HepG2 (cell line): Measurements from ENCODE around the gene ZBP1. TPM values are rescaled to one million over a fixed set of nuclear protein-coding genes. Genes with fewer than 3 reads are reported as not detected.

Experiments
- HDAC1 ChIP-seq: sonication (generic); formaldehyde crosslinking; IDR thresholded peaks from 2 replicates; pipeline ENCODE4 v1.5.1; 2020; ENCODE audit warnings: mild to moderate bottlenecking, missing genetic modification reagents
- LCORL ChIP-seq, 2 experiments: fragments of 450-650 bp in 1 of 2; sonication (generic) in 1 of 2; formaldehyde crosslinking in 1 of 2; IDR thresholded peaks; 2 replicates each; pipeline versions ENCODE4 v1.5.0 to v1.6.1; 2017 to 2020; ENCODE audit warnings: antibody characterized with exemption in 1 of 2, missing genetic modification reagents in 1 of 2
- REXO4 ChIP-seq: sonication (generic); formaldehyde crosslinking; IDR thresholded peaks from 2 replicates; pipeline ENCODE4 v1.8.0; 2022; ENCODE audit warnings: missing genetic modification reagents, mild to moderate bottlenecking, borderline replicate concordance
- RFX1 ChIP-seq: fragments of 450-650 bp; IDR thresholded peaks from 2 replicates; pipeline ENCODE4 v1.6.1; 2017
- SSRP1 ChIP-seq: IDR thresholded peaks from 2 replicates; pipeline ENCODE4 v1.6.1; 2016; ENCODE audit warnings: control low read depth
- ZNF207 ChIP-seq: fragments of 450-650 bp; IDR thresholded peaks from 2 replicates; pipeline ENCODE4 v1.6.1; 2016; ENCODE audit warnings: antibody characterized with exemption, borderline replicate concordance
- polyA plus RNA-seq, 8 experiments: library from polyadenylated mRNA; depleted of rRNA in 3 of 8; stranded (reverse) in 7 of 8; unstranded in 1 of 8; fragments of >200 nt; fragmentation: Illumina TruSeq in 4 of 8; extraction: Trizol in 4 of 8; gene quantifications; 2 replicates each; pipeline versions ENCODE4 v1.2.1 to v1.2.3, GENCODE V29; 2011 to 2016; ENCODE audit warnings: low read depth in 4 of 8, missing spikeins in 1 of 8, mixed read lengths in 1 of 8; ENCODE audit not compliant: insufficient read depth in 1 of 8
- total RNA-seq, 5 experiments: library from RNA; depleted of rRNA; stranded (reverse); fragments of >200 nt; fragmentation: Illumina TruSeq; extraction: Trizol; gene quantifications; 2 replicates each; pipeline ENCODE4 v1.2.3, GENCODE V29; 2016; ENCODE audit warnings: low read depth in 1 of 5
- TF ChIP-seq, protein P1 (sequence below): sonication (generic); formaldehyde crosslinking; IDR thresholded peaks from 2 replicates; pipeline ENCODE4 v1.9.0; 2022; ENCODE audit warnings: missing genetic modification reagents, mild to moderate bottlenecking, borderline replicate concordance
- TF ChIP-seq, protein P2 (sequence below): sonication (generic); formaldehyde crosslinking; conservative IDR thresholded peaks from 2 replicates; pipeline ENCODE4 v1.8.0; 2022; ENCODE audit warnings: mild to moderate bottlenecking, moderate library complexity, missing genetic modification reagents
- TF ChIP-seq, protein P3 (sequence below): sonication (generic); formaldehyde crosslinking; IDR thresholded peaks from 2 replicates; pipeline ENCODE4 v1.5.1; 2020; ENCODE audit warnings: mild to moderate bottlenecking, missing genetic modification reagents, borderline replicate concordance

The ZBP1 gene
- total and polyA plus RNA-seq, 2 of the 13 experiments (the other 11 are each of a cell fraction or from before 2014, with no cell fraction given): not detected

DNA sequence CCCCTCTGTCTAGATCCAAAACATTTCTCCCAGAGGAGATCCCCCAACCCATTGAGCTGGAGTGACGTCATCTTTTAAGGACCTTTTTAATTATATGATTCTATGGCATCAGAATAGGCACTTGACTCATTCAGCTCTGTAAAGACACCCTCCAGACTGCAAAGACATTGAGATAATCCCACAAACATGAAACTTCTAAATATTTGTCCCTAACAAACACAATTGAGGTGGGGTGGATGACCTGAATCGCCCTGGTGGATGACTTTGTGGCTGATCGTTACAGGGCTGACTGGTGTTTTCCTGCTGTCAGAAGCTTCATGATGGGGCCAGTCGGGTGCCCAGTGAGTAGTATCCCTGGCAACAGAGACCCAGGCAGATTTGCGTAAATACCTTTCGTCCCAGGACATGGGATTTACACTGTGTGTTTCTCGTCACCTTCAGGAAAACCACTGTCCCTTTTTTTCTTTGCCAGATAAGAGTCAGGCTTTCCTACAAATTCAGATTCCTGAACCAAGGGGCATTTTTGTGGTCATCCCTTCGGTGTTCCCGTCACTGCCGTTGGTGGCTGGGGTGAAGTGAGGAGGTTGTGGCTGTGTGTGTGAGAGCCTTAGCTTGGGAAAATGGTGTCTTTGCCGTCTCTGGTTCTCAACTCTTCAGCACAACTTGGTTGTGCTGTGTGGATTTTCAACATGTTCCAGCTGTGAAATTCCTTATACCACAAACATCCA is 64.6 kb downstream of the ZBP1 start (continued):
- TF ChIP-seq, protein P1, sequence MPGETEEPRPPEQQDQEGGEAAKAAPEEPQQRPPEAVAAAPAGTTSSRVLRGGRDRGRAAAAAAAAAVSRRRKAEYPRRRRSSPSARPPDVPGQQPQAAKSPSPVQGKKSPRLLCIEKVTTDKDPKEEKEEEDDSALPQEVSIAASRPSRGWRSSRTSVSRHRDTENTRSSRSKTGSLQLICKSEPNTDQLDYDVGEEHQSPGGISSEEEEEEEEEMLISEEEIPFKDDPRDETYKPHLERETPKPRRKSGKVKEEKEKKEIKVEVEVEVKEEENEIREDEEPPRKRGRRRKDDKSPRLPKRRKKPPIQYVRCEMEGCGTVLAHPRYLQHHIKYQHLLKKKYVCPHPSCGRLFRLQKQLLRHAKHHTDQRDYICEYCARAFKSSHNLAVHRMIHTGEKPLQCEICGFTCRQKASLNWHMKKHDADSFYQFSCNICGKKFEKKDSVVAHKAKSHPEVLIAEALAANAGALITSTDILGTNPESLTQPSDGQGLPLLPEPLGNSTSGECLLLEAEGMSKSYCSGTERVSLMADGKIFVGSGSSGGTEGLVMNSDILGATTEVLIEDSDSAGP: no peak
- TF ChIP-seq, protein P2, sequence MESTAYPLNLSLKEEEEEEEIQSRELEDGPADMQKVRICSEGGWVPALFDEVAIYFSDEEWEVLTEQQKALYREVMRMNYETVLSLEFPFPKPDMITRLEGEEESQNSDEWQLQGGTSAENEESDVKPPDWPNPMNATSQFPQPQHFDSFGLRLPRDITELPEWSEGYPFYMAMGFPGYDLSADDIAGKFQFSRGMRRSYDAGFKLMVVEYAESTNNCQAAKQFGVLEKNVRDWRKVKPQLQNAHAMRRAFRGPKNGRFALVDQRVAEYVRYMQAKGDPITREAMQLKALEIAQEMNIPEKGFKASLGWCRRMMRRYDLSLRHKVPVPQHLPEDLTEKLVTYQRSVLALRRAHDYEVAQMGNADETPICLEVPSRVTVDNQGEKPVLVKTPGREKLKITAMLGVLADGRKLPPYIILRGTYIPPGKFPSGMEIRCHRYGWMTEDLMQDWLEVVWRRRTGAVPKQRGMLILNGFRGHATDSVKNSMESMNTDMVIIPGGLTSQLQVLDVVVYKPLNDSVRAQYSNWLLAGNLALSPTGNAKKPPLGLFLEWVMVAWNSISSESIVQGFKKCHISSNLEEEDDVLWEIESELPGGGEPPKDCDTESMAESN (CRISPR knock-in tag): no peak
- TF ChIP-seq, protein P3, sequence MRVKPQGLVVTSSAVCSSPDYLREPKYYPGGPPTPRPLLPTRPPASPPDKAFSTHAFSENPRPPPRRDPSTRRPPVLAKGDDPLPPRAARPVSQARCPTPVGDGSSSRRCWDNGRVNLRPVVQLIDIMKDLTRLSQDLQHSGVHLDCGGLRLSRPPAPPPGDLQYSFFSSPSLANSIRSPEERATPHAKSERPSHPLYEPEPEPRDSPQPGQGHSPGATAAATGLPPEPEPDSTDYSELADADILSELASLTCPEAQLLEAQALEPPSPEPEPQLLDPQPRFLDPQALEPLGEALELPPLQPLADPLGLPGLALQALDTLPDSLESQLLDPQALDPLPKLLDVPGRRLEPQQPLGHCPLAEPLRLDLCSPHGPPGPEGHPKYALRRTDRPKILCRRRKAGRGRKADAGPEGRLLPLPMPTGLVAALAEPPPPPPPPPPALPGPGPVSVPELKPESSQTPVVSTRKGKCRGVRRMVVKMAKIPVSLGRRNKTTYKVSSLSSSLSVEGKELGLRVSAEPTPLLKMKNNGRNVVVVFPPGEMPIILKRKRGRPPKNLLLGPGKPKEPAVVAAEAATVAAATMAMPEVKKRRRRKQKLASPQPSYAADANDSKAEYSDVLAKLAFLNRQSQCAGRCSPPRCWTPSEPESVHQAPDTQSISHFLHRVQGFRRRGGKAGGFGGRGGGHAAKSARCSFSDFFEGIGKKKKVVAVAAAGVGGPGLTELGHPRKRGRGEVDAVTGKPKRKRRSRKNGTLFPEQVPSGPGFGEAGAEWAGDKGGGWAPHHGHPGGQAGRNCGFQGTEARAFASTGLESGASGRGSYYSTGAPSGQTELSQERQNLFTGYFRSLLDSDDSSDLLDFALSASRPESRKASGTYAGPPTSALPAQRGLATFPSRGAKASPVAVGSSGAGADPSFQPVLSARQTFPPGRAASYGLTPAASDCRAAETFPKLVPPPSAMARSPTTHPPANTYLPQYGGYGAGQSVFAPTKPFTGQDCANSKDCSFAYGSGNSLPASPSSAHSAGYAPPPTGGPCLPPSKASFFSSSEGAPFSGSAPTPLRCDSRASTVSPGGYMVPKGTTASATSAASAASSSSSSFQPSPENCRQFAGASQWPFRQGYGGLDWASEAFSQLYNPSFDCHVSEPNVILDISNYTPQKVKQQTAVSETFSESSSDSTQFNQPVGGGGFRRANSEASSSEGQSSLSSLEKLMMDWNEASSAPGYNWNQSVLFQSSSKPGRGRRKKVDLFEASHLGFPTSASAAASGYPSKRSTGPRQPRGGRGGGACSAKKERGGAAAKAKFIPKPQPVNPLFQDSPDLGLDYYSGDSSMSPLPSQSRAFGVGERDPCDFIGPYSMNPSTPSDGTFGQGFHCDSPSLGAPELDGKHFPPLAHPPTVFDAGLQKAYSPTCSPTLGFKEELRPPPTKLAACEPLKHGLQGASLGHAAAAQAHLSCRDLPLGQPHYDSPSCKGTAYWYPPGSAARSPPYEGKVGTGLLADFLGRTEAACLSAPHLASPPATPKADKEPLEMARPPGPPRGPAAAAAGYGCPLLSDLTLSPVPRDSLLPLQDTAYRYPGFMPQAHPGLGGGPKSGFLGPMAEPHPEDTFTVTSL (CRISPR knock-in tag): peak; percentile 73
- TF ChIP-seq REXO4 (no peak), LCORL (IDR thresholded peaks at IDR 0.05) (no peak), LCORL (CRISPR knock-in tag; IDR thresholded peaks at IDR 0.05) (no peak; the same call in 1 of the 2 replicates), HDAC1 (CRISPR knock-in tag) (peak; percentile 38), SSRP1 (CRISPR knock-in tag) (0 out of 2 replicates have a peak, but pooled peaks have one; percentile 69), RFX1 (peak; percentile 82; the same call in 1 of the 2 replicates), ZNF207 (no peak)
- TF ChIP-seq, all 625 proteins: peak for 89

Other genes starting within 250 kb of the ZBP1 start
- 29.6 and 34.2 TPM in 2 replicates for gene RBM38, start 229.0 kb downstream of the ZBP1 start, total RNA-seq (2016; rRNA removed; fragmentation: Illumina TruSeq; extraction: Trizol)
- 24.2 and 30.0 TPM in 2 replicates for gene RBM38, start 229.0 kb downstream of the ZBP1 start, polyA plus RNA-seq (2011; rRNA removed)
- gene CTCFL, start 95.3 kb downstream of the ZBP1 start, total RNA-seq (2016; rRNA removed; fragmentation: Illumina TruSeq; extraction: Trizol): not detected in 2 replicates
- gene CTCFL, start 95.3 kb downstream of the ZBP1 start, polyA plus RNA-seq (2011; rRNA removed): 0.04 and 0.05 TPM in 2 replicates
- 5.4 and 12.6 TPM in 2 replicates for gene PCK1, start 59.3 kb downstream of the ZBP1 start, total RNA-seq (2016; rRNA removed; fragmentation: Illumina TruSeq; extraction: Trizol)
- 6.5 and 19.5 TPM in 2 replicates for gene PCK1, start 59.3 kb downstream of the ZBP1 start, polyA plus RNA-seq (2011; rRNA removed)
- not detected in 2 replicates for gene PMEPA1, start 89.6 kb upstream of the ZBP1 start, total RNA-seq (2016; rRNA removed; fragmentation: Illumina TruSeq; extraction: Trizol)
- 0.08 TPM in 1 of 2 replicates, not detected in the other for gene PMEPA1, start 89.6 kb upstream of the ZBP1 start, polyA plus RNA-seq (2011; rRNA removed)